Common myeloid progenitor, CD34-positive (primary cell): ENCODE data around the gene ALPP.
"Not testable (repeated sequence)": the region's sequence is repeated elsewhere in the genome, so short reads cannot be mapped to it uniquely, and the experiment has no call there.

Experiments
- CTCF ChIA-PET: fragments of 350-600 bp; sonication (Branson Sonifier 250); formaldehyde crosslinking; loops from one replicate; lab custom pipeline; 2021; ENCODE audit warnings: antibody characterized with exemption; lab: Charles Lee
- POLR2A ChIA-PET: fragments of 350-600 bp; sonication (Branson Sonifier 250); formaldehyde crosslinking; loops from one replicate; lab custom pipeline; 2021; ENCODE audit warnings: antibody characterized with exemption; lab: Charles Lee
- DNase-seq, 3 donors: peaks; one replicate each; pipeline versions ENCODE4 v3.0.0 to v3.0.0-alpha.2; 2013
- H3K27ac ChIP-seq, 2 experiments: 1 replicate in 1 of 2; 2 replicates in 1 of 2; pipeline ENCODE4 v1.7.0; 2013; ENCODE audit warnings: inconsistent platforms in 2 of 2, low read length in 2 of 2, mild to moderate bottlenecking in 2 of 2, low read depth in 1 of 2, moderate library complexity in 1 of 2; ENCODE audit not compliant: severe bottlenecking in 2 of 2, insufficient read depth in 1 of 2, poor library complexity in 1 of 2
- H3K27me3 ChIP-seq, 5 experiments: replicated peaks in 2 of 5; 1 replicate in 3 of 5; 2 replicates in 2 of 5; pipeline versions ENCODE4 v1.6.1 to v1.7.0; 2013; ENCODE audit warnings: low read length in 4 of 5, mild to moderate bottlenecking in 2 of 5, moderate library complexity in 2 of 5, inconsistent platforms in 1 of 5; ENCODE audit not compliant: insufficient read depth in 5 of 5, control insufficient read depth in 4 of 5
- H3K36me3 ChIP-seq, 4 experiments: 1 replicate in 2 of 4; 2 replicates in 2 of 4; pipeline versions ENCODE4 v1.6.1 to v1.7.0; 2013; ENCODE audit warnings: low read length in 3 of 4, control low read depth in 1 of 4, mild to moderate bottlenecking in 1 of 4; ENCODE audit not compliant: control insufficient read depth in 4 of 4, insufficient read depth in 4 of 4
- H3K4me1 ChIP-seq, 4 experiments: 1 replicate in 3 of 4; 2 replicates in 1 of 4; pipeline versions ENCODE4 v1.6.1 to v1.7.1; 2013; ENCODE audit warnings: low read length in 3 of 4, mild to moderate bottlenecking in 3 of 4, control low read depth in 1 of 4, inconsistent platforms in 1 of 4, moderate library complexity in 1 of 4; ENCODE audit not compliant: control insufficient read depth in 4 of 4, insufficient read depth in 4 of 4; ENCODE audit errors: control extremely low read depth in 1 of 4
- H3K4me3 ChIP-seq, 7 experiments: 1 replicate in 4 of 7; 2 replicates in 3 of 7; pipeline versions ENCODE4 v1.5.1 to v1.7.0; 2013; ENCODE audit warnings: mild to moderate bottlenecking in 7 of 7, low read length in 6 of 7, moderate library complexity in 6 of 7, inconsistent platforms in 2 of 7, low read depth in 2 of 7, control low read depth in 1 of 7; ENCODE audit not compliant: insufficient read depth in 4 of 7, control insufficient read depth in 1 of 7; ENCODE audit errors: extremely low read depth in 1 of 7
- H3K9me3 ChIP-seq, 5 experiments: 1 replicate in 4 of 5; 2 replicates in 1 of 5; pipeline versions ENCODE4 v1.6.1 to v1.7.1; 2013; ENCODE audit warnings: low read length in 4 of 5, mild to moderate bottlenecking in 2 of 5, inconsistent platforms in 1 of 5, low read depth in 1 of 5, moderate library complexity in 1 of 5; ENCODE audit not compliant: control insufficient read depth in 4 of 5, insufficient read depth in 2 of 5; ENCODE audit errors: control extremely low read depth in 1 of 5
- WGBS: methylation state at CpG from one replicate; pipeline ENCODE4 v1.1.5; 2013; ENCODE audit not compliant: insufficient coverage; 5-methylcytosine and 5-hydroxymethylcytosine counted together

Gene ALPP

GRCh38 chr2:232363784-232364615, 14.6 kb upstream of the ALPP start:
- Histone ChIP-seq H3K36me3 (no peaks in the 10 kb centered on the region), H3K9me3 (peaks cover 0 to 8% (median 0%) of the 10 kb centered on the region in 5 experiments), H3K4me1 (peaks cover 0 to 56% (median 41%) of the 10 kb centered on the region in 4 experiments), H3K27ac (no peak overlapping the region), H3K4me3 (peak overlapping the region in 5 of 7 experiments; percentile 37 to 70 (median 53)), H3K27me3 (no peaks in the 10 kb centered on the region)
- CTCF ChIA-PET = interaction anchor here (1.0 to 6.0 kb wide), 11 partner anchors 9 to 77 kb away, joined by 3 to 47 read pairs (median 4); no protein-coding TSS in a partner anchor
- peak; percentile 66 to 88 (median 85) for DNase-seq
- 4% methylated on average over 7 of the region's 14 CpGs for WGBS
- POLR2A ChIA-PET = no interaction called here

- H3K27ac ChIP-seq, H3K27me3 ChIP-seq, H3K9me3 ChIP-seq, H3K4me3 ChIP-seq, H3K36me3 ChIP-seq: not testable (repeated sequence)
- WGBS = 71% methylated on average over 4 of the region's 18 CpGs
- peak; percentile 47 to 93 (median 91) for DNase-seq
- peaks cover 0 to 59% (median 41%) of the 10 kb centered on the region in 4 experiments for H3K4me1 ChIP-seq
- ChIA-PET POLR2A (interaction anchor here (1.0 kb wide), 1 partner anchor 14 kb away, joined by 3 read pairs; no protein-coding TSS in a partner anchor), CTCF (interaction anchor here (0.6 to 6.0 kb wide), 14 partner anchors 9 to 409 kb away, joined by 3 to 47 read pairs (median 4); no protein-coding TSS in a partner anchor)
Measured at GRCh38 chr2:232364806-232365594, 13.6 kb upstream of the ALPP start.

GRCh38 chr2:232365621-232366321, 12.8 kb upstream of the ALPP start:
- WGBS = 68% methylated on average over 16 of the region's 20 CpGs
- H3K4me3 ChIP-seq = peak overlapping the region in 1 of 7 experiments; percentile 23
- H3K9me3 ChIP-seq = peaks cover 0 to 8% (median 0%) of the 10 kb centered on the region in 5 experiments
- no peaks in the 10 kb centered on the region for H3K36me3 ChIP-seq
- ChIA-PET POLR2A (interaction anchor here (1.0 kb wide), 1 partner anchor 14 kb away, joined by 3 read pairs; no protein-coding TSS in a partner anchor), CTCF (interaction anchor here (0.7 to 6.0 kb wide), 12 partner anchors 8 to 459 kb away, joined by 3 to 47 read pairs (median 4); no protein-coding TSS in a partner anchor)
- peaks cover 0 to 59% (median 41%) of the 10 kb centered on the region in 4 experiments for H3K4me1 ChIP-seq
- no peaks in the 10 kb centered on the region for H3K27me3 ChIP-seq
- H3K27ac ChIP-seq = no peak overlapping the region
- no peak for DNase-seq

- 89% methylated on average over 8 of the region's 23 CpGs for WGBS
- H3K27ac ChIP-seq, H3K36me3 ChIP-seq, DNase-seq, POLR2A ChIA-PET, H3K9me3 ChIP-seq, H3K4me3 ChIP-seq, H3K27me3 ChIP-seq: not testable (repeated sequence)
- H3K4me1 ChIP-seq = peaks cover 0 to 59% (median 41%) of the 10 kb centered on the region in 4 experiments
- CTCF ChIA-PET = interaction anchor here (1.0 to 6.0 kb wide), 12 partner anchors 14 to 75 kb away, joined by 3 to 47 read pairs (median 3); no protein-coding TSS in a partner anchor
Measured at GRCh38 chr2:232366461-232366860, 12.1 kb upstream of the ALPP start.

- H3K27me3 ChIP-seq = no peaks in the 10 kb centered on the region
Measured at GRCh38 chr2:232367016-232367415, 11.5 kb upstream of the ALPP start.

GRCh38 chr2:232367591-232368233, 10.8 kb upstream of the ALPP start:
- Histone ChIP-seq H3K27me3 (no peaks in the 10 kb centered on the region), H3K4me3 (no peak overlapping the region), H3K36me3 (no peaks in the 10 kb centered on the region), H3K27ac (no peak overlapping the region), H3K9me3 (no peaks in the 10 kb centered on the region), H3K4me1 (peaks cover 0 to 52% (median 37%) of the 10 kb centered on the region in 4 experiments)
- CTCF ChIA-PET = interaction anchor here (0.6 to 6.0 kb wide), 13 partner anchors 10 to 467 kb away, joined by 3 to 47 read pairs (median 4); no protein-coding TSS in a partner anchor
- POLR2A ChIA-PET = interaction anchor here (0.6 kb wide), 1 partner anchor 146 kb away, joined by 3 read pairs; no protein-coding TSS in a partner anchor
- DNase-seq = peak in 1 of 3 donors; percentile 29
- WGBS = 82% methylated on average over 10 of the region's 13 CpGs

More at GRCh38 chr2:232367016-232367415, 11.5 kb upstream of the ALPP start:
- no peak for DNase-seq
- Histone ChIP-seq H3K4me3 (no peak overlapping the region), H3K4me1 (peaks cover 0 to 58% (median 41%) of the 10 kb centered on the region in 4 experiments), H3K9me3 (peaks cover 0 to 2% (median 0%) of the 10 kb centered on the region in 5 experiments), H3K36me3 (no peaks in the 10 kb centered on the region), H3K27ac (no peak overlapping the region)
- 83% methylated on average over 6 of the region's 7 CpGs for WGBS
- POLR2A ChIA-PET = no interaction called here
- CTCF ChIA-PET = interaction anchor here (1.0 to 6.0 kb wide), 12 partner anchors 14 to 466 kb away, joined by 3 to 47 read pairs (median 4); no protein-coding TSS in a partner anchor
